ENCODE results near the gene SLC25A33.
A peak's percentile ranks its signal among the peaks of the same experiment; 100 is the strongest.
"Not testable (repeated sequence)": the region's sequence is repeated elsewhere in the genome, so short reads cannot be mapped to it uniquely, and the experiment has no call there.

Gene SLC25A33

DNA sequence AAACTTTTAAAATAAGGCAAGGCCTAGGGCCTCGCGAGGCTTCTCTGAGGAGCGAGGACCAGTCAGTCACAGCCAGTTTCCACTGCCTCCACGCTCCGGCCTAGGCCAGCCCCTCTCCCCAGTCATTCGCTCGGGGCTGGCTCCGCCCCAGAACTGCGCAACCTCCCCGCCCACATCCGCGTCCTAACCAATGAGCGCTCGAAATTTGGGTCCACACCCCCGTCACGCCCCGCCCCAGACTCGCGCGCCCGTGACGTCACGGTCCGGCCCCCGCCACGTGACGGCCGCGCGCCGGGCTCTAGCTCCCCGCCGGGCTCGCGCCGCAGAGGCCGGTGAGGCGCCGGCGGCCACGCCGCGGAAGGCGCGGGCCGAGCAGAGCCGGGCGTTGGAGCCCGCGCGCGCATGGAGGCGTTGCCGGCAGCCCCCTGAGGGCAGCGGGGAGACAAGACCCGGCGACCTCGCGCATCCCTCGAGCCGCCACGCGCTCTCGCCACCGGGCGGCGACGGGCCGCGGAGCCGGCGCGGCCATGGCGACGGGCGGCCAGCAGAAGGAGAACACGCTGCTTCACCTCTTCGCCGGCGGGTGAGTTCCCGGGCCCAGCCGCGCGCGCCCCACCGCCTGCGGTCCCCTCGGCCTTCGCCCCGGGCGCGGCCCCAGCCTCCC lies at the start of gene SLC25A33:
Gene SLC25A33, plus strand, starts transcription at position 301 of the 664 bp plus-strand sequence. Its CDS starts 227 bp downstream, at position 528.
- peak; percentile 86 for DNase-seq (ENCODE audit: low read depth)

GRCh38 chr1:9490605-9491339 lies 48.5 kb upstream of the SLC25A33 start:
- peak; percentile 37 for DNase-seq (ENCODE audit: low read depth)

- DNase-seq (ENCODE audit: low read depth): no peak
These were observed 45.9 kb upstream of the SLC25A33 start for GRCh38 chr1:9493326-9493725.

DNA sequence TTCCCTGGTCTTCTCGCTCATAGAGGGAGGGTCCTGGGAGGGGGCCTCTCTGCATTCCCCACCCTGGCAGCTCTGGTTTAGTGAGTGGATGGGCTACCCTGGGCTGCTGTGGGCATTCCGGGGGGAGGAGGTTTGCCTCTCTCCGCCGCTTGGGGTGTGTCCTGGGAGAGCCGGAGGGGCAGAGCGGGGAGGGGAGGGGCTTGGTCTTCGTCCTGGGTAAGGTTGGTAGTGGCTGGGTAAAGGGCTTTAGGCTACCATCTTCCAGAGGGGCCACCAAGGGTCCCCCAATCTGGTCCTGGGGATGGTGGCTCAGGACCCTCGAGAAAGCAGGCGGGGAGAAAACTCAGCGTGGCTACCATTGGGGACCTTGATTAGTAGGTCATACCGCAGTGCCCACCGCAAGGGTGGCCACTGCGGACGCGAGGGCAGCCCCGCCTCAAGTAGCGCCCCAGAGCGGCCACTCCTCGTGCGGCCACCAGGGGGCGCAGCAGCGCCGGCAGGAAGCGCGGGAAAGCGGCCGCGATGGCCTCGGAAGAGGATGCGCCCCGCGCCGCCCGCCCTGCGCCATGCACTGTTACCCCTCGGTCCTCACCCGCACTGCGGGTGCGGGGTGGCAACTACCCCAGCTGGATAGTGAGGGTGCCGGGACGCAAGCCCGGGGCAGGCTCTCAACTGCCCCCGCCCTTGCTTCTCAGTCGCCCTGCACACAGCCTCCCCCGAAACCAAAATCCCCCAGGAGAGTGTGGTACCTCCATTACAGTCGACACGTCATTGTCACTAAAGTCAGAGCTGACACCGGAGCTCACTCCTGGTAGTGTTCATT lies 44.1 kb upstream of the SLC25A33 start:
- no peak for DNase-seq (ENCODE audit: low read depth)

DNA sequence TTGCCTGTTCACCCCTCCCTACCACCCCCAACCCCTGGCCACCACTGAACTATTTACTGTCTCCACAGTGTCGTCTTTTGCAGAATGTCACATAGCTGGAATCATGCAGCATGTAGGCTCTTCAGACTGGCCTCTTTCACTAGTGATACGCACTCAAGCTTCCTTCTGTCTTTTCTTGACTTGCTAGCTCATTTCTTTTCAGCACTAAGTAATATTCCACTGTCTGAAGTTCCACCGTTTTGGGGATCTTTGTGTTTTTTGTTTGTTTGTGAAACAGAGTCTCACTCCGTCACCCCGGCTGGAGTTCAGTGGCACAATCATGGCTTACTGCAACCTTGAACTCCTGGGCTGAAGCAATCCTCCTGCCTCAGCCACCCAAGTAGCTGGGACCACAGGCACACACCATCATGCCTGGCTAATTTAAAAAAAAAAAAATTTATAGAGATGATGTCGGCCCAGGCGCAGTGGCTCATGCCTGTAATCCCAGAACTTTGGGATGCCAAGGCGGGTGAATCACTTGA lies 43.4 kb upstream of the SLC25A33 start:
- DNase-seq (ENCODE audit: low read depth): no peak

DNA sequence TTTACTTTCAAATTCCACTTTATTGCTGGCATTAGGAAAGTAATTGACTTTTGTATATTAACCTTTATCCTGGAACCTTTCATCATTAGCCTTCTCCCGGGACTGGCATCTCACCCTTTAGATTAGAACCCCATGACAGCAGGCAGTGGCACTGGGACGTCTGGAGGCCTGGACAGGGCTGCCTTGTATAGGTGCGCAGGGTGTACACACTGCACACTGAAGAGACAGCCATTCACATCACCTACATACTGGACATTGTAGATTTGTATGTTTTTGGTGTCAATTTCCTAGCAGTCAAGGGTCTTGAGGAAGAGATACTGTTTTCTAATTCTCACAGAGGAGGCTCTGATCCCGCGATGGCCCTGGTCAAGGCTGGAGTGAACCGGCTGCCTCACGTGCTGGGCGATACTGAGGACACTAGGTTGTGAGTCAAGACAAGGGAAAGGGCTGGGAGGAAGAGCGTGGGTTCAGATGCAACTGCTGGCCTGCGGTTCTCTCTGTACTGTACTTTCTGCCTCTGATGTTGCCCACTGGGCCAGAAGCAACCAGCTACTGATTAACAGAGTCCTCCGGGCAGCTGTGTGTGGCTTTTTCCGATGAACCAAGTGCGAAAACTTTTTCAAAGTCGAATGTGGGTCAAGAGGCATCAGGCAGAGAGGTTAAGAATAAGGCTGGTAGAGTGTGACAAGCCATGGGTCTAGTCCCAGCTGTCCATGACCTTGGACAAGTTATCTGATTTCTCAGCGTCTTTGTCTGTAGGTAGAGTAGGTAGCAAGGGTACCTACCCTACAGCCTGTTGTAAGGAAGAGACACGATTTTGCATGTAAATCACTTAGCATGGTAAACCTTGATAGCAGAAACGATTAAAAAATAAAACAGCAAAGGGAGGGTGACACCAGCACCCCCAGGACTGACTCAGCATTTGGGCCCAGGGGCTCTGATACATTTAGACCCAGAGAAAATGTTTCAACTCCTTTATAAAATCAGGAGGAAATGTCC lies 38.2 kb upstream of the SLC25A33 start:
- no peak for DNase-seq (ENCODE audit: low read depth)

DNA sequence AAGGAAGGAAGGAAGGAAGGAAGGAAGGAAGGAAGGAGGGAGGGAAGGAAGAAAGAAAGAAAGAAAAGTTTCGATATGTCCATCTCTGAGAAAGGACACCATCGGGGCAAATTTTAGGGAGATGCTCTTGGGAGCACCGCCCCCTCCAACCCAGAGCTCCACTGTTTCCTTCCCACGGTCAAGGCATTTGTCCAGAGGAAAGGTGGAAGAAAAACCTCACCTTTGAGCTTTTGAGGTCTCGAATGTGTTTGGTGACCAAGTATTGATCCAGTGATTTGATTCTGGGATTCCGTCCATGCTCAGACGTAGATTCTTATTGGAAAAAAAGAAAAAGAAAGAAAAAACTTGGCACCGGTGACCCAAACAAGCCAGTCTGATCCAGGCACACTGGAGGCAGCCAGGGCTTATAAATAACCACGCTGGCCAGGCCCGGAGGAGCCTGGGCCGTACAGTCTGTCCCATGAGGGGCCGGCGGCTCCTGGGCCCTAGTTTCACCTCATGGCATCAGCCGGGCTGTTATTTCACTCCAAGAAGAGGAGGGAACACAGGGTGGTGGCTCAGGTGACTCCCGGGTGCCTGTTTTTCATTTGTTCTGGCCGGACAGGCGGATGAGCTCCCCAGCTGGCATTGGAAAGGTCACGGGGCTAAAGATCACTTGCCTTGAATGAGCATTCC lies 36.1 kb upstream of the SLC25A33 start:
- no peak for DNase-seq (ENCODE audit: low read depth)

GRCh38 chr1:9505143-9505542 lies 34.1 kb upstream of the SLC25A33 start:
- no peak for DNase-seq (ENCODE audit: low read depth)

- DNase-seq (ENCODE audit: low read depth): no peak
These were observed 32.4 kb upstream of the SLC25A33 start for GRCh38 chr1:9506901-9507300.

DNA sequence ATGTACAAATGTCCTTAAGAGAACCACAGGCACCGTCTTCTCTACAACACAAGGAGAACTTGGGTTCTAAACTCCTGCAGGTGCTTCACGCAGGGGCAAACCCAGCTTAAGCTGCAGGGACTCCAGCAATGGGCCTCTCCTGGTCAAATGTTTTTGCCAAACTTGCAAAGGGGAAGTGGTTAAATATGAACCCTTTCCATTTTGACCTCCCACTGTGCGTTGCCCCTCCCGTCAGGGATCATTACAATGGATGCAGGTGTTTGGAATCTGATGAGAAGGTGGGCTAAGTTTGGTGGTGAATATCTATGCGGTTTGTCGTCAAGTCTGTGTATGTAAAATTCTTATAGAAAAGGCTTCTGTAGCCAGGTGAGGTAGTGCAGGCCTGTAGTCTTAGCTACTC lies 29.1 kb upstream of the SLC25A33 start:
- DNase-seq (ENCODE audit: low read depth): no peak

GRCh38 chr1:9515550-9515949 lies 23.7 kb upstream of the SLC25A33 start:
- not testable (repeated sequence) for DNase-seq (ENCODE audit: low read depth)

DNA sequence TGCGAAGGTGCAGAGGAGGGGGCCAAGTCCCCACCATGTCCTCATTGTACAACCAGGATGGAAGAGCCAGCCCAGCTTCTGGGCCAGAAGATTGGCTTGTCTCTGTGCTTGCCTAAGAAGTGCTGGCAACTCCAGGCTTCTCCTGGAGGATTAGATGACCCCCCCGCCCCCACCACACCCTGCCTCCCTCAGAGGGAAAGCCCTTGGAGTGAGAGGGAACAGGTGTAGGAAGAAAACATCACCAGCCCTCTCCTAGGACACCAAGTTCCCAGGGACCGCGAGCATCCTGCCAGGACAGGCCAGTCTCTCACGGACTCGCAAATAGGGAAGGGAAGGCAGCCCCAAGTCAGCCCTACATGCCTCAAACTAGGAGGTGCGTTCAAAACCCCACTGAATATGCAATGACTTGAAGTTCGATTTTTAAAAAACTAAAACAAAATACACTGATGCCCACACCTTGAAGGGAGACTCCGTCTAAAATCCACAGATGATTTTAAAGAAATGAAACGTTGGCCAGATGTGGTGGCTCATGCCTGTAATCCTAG lies 20.7 kb upstream of the SLC25A33 start:
- no peak for DNase-seq (ENCODE audit: low read depth)

- DNase-seq (ENCODE audit: low read depth): no peak
These were observed 18.9 kb upstream of the SLC25A33 start for GRCh38 chr1:9520411-9520810.

- DNase-seq (ENCODE audit: low read depth): no peak
These were observed 10.1 kb upstream of the SLC25A33 start for GRCh38 chr1:9529190-9529589.

DNA sequence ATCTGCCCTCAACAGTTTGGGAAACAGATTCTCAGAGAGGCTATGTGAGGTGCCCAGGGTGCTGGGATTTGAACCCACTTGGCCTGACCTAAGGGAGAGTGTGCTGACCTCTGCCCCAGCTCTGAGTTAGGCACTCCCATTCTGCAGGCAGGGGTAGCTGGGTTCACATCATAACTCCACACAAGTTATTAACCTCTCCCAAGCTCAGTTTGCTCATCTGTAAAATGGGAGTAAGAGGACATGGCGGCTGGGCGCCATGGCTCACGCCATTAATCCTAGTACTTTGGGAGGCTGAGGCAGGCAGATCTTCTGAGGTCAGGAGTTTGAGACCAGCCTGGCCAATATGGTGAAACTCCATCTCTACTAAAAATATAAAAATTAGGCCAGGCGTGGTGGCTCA lies 8.9 kb upstream of the SLC25A33 start:
- DNase-seq (ENCODE audit: low read depth): no peak

DNA sequence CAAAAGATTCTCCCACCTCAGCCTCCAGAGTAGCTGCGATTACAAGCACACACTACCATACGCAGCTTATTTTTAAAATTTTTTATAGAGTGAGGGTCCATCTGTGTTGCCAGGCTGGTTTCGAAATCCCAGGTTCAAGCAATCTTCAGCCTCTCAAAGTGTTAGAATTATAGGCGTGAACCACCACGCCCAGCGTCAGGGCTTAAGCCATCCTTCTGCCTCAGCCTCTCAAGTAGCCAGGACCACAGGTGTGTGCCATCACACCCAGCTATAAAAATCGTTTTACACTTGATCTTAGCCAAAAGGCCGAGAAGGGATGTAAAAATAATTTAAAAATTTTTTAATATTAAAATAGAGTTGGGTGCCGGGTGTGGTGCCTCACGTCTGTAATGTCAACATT lies 4.3 kb upstream of the SLC25A33 start:
- DNase-seq (ENCODE audit: low read depth): no peak

DNA sequence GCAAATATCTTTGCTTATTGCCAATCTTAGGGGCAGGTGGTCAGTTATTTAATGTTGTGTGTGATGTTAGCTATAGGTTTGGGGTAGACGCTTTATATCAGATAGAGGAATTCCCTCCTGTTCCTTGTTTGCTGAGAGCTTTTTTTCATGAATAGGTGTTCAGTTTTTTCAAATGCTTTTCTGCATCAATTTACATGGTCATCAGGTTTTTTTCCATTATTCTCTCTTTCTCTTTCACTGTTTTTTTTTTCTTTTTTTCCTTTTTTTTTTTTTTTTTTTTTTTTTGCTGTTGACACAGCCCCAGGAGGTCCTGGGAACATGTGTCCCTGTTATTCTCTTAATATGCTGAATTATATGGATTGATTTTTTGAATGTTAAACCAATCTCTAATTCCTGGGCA lies 3.0 kb upstream of the SLC25A33 start:
- no peak for DNase-seq (ENCODE audit: low read depth)

DNA sequence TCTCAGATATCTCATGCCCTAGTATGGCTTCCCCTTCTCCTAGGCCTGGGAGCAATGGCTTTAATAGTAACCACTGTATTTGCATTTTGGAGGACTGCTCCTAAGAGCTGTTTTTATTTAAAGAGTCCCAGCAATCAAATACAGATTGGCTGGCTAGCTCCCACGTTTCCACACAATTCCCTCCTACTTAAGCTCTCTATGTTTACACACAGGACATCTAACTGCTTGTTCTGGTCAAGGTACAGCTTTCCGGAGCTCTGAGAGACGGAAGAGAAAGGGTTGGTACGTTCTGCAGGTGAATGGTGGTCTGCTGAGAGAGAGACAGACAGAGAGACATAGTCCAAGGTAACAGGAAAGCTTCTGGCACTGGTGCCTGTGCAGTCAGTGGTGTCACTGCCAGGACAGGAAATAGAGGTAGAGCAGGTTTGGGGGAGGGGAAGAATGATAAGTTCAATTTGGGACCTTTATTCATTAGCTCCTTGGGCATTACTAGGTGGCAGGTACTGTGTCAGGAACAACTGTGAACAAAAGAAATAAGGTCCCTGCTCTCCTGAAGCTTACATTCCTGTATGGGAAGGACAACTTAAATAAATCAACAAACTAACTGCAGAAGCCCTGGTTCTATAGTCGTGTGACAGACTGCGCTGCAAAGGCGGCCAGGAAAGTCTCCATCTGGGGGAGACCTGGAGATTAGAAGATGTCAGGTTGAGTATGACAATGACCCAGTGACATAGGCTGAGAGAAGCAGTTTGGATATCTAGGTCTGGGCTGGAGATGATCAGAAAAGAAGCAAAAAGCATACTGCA lies 1.2 kb upstream of the SLC25A33 start:
- no peak for DNase-seq (ENCODE audit: low read depth)

- DNase-seq (ENCODE audit: low read depth): no peak
These were observed 548 bp upstream of the SLC25A33 start for GRCh38 chr1:9538669-9539164.

All from HS-5 (cell line).